Stimulated activated CD4-positive, alpha-beta T cell treated with anti-CD3 and anti-CD28 coated beads, Interleukin-1b, Interleukin-23, amount 100 ng/mL, for 1 hour (primary cell): ENCODE data around the gene GPATCH2.
A peak's percentile ranks its signal among the peaks of the same experiment; 100 is the strongest.

Experiments used
- DNase-seq, 2 donors: peaks; one replicate each; pipeline ENCODE4 v3.0.0-alpha.2; 2020; ENCODE audit warnings: low read depth in 2 of 2

The GPATCH2 gene

GRCh38 chr1:217630711-217631591, at the start of gene GPATCH2, which contains the start of gene SPATA17:
Gene GPATCH2 (minus strand): TSS chr1:217631090. CDS start chr1:217630971, 119 bp downstream.
Gene SPATA17 (plus strand): TSS chr1:217631344. CDS start chr1:217631379, 35 bp downstream.
- peak; percentile 33 to 40 for DNase-seq

DNA sequence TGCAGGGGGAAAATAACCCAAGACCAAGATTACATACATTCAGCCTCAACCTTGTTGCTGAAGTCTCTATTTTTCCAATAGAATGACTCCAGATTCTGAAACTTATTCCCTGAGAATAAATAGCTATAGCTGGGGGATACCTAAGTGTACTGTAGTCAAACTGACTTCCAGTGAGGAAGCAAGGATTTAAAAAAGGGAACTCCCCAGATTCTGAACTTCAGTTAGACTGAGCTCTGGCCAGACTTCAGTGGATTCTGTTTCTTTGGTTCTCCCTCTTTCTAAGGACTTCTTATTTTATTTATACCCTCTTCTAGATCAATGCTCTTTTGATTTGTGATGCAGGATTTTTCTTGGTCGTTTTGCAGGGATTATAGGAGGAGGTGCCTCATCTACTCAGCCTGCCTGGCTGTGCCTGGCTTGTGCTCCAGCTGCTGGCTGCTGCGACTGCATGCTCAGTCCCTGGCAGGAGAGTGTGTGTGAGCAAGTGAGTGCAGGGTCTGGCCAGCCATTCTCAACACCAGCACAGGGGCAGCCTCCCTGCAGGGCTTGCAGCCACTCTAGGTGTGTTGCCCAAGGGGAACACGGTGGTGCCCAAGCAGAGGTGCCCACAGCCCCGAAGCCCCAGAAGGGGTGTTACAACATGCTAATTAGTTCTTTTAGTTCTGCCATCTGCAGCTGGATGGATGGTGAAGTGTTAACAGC, 43.3 kb upstream of the GPATCH2 start:
- no peak for DNase-seq

- no peak for DNase-seq
Measured at GRCh38 chr1:217673387-217673786, 42.5 kb upstream of the GPATCH2 start.

DNA sequence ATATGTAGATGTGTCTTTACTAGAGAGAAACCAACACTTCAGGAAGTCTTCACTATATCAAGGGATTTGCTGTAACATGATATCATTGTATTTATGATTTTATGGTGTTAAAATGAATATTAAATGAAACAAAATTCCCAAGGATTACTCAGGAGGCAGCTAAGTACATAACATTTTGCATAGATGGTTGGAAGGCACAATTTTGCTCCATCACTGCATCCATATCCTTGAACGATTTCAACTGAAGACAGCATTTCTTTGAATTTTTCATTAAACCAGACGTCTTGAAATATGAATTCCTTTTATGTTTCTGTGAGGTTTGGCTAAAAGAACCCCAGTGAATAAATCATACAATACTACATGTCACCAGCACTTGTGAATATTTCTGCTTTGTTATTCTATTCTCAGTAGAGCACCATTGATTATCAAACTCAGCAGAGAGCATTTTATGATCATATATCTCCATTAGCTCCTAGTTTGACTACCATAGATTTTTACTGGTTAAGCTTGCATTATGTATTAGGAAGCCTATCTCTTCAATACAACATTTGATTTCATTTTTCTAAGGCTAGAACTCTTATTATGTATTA, 37.6 kb upstream of the GPATCH2 start:
- no peak for DNase-seq

DNA sequence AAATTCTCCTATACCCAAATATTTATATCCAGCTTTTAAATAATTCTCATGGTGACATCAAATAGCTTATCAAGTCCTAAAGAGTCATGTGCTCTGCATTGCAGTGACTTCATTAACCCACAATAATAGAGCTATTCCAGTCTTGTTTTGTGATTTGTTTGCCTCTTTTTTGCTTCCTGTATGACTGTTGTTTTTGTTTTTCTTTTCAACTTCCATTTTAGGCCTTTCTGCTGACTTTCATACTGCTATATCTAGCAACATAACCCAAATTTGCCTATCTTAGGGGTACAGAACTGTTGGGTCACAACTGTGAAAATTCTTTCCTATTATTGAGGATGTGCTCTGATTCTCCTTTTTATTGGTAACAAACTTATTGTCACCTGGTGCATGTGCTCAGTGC, 30.5 kb upstream of the GPATCH2 start:
- no peak for DNase-seq

GRCh38 chr1:217660353-217661062, 29.6 kb upstream of the GPATCH2 start:
- DNase-seq: no peak

DNA sequence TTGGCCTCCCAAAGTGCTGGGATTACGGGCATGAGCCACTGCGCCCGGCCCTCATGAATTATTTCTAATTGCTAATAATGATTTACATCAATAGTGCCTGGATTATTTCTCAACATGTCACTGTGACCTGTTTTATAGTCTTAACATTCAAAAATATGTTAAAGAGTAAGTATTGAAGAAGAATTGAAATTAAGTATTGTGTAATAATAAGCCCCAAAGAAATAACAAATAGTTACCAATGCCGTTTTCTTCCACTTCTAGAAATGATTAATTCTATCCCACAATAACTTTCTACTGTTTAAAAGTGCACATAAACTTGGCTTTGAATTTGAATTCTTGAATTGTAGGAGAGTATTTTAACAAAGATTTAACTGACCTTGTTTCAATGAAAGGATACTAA, 19.8 kb upstream of the GPATCH2 start:
- no peak for DNase-seq

DNA sequence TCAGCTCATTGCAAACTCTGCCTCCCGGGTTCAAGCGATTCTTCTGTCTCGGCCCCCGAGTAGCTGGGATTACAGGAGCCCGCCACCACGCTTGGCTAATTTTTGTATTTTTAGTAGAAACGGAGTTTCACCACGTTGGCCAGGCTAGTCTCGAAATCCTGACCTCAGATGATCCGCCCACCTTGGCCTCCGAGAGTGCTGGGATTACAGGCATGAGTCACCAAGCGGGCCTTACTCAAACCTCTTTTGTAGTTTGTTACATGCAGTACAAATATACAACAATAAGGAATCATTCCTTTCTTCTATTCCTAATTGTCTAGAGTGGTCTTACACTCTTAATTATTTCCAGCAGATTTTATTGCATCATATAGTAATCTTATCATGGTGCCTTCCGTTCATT, 16.9 kb upstream of the GPATCH2 start:
- DNase-seq: no peak

- DNase-seq: no peak
Measured at GRCh38 chr1:217642455-217642854, 11.6 kb upstream of the GPATCH2 start.

DNA sequence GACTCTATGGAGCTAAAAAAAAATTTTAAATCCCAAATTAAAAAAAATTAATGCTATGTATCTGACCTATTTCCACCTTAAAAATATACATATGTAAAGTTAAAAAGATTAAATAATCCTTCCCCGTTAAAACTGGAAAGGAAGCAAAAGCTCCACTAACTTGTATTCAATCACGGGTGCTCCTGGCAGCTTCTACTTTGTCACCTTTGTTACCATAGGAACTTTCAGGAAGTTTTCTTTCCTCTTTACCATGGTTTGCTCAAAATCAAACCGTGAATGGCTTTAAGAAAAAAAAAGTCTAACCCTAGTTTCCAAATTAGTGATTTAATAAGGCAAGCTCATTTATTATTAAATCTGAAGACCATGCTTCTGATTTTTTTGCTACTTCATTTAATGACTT, 3.5 kb downstream of the GPATCH2 start:
- DNase-seq: no peak

DNA sequence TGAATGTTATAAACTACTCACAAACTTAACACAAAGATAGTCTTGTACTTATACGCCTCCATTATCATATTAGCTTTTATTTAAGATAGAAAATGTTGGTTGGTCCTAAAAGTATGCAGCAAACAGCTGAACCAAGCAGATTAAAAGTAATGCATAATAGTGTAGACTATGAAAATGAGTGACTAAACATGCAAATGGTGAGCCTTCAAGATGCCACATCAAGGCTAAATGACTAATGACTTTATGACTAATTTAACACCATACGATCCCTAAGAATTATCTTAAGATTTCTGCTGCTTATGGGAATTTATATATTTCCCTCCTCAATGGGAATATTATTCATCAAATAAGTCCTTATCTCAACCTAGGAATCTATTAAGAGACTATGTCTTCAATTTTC, 4.6 kb downstream of the GPATCH2 start:
- no peak for DNase-seq

DNA sequence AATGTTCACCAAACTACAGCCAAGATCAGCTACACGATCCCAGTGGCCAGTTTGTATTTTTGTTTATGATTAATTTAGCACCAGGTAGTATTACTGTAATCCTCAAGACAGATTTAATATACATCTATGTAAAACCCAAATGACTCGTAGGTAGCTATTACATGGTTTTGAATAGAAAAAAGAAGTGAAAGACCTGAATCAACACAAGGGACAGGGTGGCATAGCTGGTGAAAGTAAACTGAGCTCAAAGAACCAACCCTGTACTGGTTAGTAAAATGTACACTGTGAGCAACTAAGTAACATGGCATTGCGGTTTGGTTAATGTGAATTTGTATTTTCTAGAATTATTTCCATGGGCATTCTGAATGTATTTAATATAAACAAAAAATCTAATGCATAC, 8.8 kb downstream of the GPATCH2 start:
- no peak for DNase-seq

GRCh38 chr1:217620814-217621213, 10.1 kb downstream of the GPATCH2 start:
- no peak for DNase-seq

DNA sequence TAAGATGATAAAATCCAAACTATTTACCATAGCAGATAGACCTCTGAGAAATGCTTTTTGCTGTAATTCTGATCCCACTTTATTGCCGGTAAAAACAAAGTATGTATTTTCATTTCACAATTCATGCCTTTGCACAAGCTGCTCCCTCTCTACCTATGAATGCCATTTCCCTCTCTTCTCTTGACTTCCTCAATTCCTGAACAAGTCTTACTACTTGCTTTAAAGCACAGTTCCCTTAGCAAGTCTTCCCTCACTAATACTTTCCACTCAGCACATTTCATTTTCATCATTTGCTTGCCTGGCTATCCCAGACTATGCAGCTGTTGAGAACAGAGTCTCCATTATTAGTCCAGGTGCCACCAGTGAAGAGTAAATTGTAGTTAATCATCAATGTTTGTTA, 13.8 kb downstream of the GPATCH2 start:
- no peak for DNase-seq

DNA sequence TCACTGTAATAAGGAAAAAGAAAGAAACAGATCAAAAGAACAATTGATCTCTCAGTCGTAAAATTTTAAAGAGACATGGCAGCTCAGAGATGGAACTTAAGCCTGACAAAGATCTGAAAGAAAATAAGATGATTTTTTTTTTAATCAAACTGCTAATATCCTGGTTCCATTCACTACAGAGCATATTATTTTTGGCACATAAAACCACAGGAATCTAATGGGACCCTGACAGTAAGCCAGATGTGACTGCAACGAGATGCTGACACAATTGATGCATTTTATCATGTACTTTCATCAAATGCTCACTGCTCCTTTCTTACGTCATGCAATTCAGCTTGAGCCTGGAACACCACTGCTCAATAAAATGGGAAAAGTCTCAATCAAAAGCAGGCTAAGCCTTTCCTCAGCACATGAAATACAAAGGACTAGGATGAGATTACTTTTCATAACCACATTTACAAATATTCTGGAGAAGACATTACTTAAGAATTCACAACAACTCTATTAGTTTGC, 16.6 kb downstream of the GPATCH2 start:
- DNase-seq: no peak

GRCh38 chr1:217605390-217605789, 25.5 kb downstream of the GPATCH2 start:
- no peak for DNase-seq

DNA sequence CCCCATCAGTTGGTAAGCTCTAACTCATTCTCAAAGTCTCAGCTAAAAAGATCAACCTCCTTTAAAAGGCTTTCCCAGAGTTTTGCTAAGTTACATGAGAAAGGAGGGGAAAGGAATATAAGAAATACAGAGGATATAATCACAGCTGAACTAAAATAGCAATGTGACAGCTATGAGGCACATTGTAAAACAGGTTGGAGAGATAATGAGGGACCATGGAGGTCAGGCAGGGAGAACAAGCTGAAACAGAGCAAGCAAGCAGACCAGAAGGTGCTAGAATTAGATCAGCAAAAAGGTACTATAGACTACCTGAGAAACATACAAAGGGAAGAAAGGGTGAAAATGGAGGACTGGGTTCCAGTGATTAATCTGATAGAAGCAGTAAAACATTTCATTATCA, 28.5 kb downstream of the GPATCH2 start:
- DNase-seq: no peak

DNA sequence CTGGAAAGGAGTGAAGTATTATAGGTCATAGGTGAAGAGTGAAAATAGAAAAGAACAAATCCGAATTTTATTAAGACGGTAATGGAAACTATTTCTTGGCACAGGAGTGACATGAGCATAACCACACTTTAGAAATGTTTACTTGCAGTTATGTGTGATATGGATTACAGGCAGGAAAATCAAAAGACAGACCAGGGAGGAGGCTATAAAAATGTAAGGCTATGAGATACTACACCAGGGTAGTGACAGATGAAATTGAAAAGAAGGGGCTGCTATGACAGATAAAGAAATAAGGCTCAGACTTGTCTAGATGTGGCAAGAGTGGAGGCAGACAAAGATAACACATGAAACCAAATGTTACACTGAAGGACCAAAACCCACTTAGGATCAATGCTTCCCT, 31.7 kb downstream of the GPATCH2 start:
- DNase-seq: no peak

DNA sequence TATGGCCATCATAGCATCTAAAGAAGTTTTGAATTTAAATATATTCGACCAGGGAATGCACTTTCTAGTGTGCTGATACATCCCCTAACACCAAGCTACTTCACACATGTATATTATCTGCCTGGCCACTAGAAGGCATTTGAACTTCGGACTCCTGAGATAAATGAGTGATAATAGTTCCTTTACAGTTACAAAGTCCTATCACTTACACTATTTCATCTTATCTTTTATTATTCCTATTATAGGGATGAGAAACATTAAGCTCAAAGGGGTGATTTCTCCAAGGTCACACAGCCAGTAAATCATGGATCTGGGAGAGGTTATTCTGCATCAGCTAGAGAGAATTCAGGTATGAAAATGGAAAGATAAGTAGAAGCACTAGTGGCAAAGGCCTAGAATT, 40.3 kb downstream of the GPATCH2 start:
- no peak for DNase-seq

- DNase-seq: no peak
Measured at GRCh38 chr1:217586586-217586985, 44.3 kb downstream of the GPATCH2 start.

GRCh38 chr1:217585577-217585976, 45.3 kb downstream of the GPATCH2 start:
- no peak for DNase-seq
